K562 (cell line): ENCODE data around the gene KRTAP10-6. TPM values are rescaled to one million over a fixed set of nuclear protein-coding genes. Genes with fewer than 3 reads are reported as not detected.

Experiments
- ATAC-seq: fragments of 200-7000 bp; cut with Tn5 transposase; 3 replicates; pipeline ENCODE4 v1.9.1; 2020; ENCODE audit warnings: moderate library complexity
- BruUV-seq: library from RNA; stranded (reverse); fragments of 400-500 nt; replicated peaks from 2 replicates; lab custom pipeline; 2021; lab: Mats Ljungman, UMichigan
- CTCF ChIA-PET: fragments of 300-600 bp; formaldehyde crosslinking; extraction: SDS; loops from one replicate; lab custom pipeline; 2021; ENCODE audit warnings: low intra/inter-chr PET ratio; lab: Yijun Ruan, JAX
- POLR2A ChIA-PET: fragments of 300-600, 350-650 bp; sonication (Branson Sonifier 250); formaldehyde crosslinking; extraction: SDS; loops from one replicate; lab custom pipeline; 2021; ENCODE audit warnings: antibody characterized with exemption, inconsistent platforms; lab: Yijun Ruan, JAX
- DNase-seq, 4 experiments: peaks; one replicate each; pipeline versions ENCODE4 v3.0.0 to v3.0.0-alpha.2; 2011 to 2018; ENCODE audit warnings: low spot score in 3 of 4, mixed read lengths in 3 of 4; ENCODE audit errors: extremely low read depth in 1 of 4
- FAIRE-seq: peaks from 2 replicates; lab custom pipeline; 2011; peaks lifted over from hg19 to GRCh38; lab: Jason Lieb, UNC
- H2AFZ ChIP-seq: 2 replicates; pipeline ENCODE4 v1.6.0; 2011; ENCODE audit warnings: low read depth, low read length, control low read depth, inconsistent platforms
- H3K27ac ChIP-seq: fragments of 200-600 bp; 3 replicates; pipeline ENCODE4 v1.8.0; 2011; ENCODE audit warnings: low read depth, mild to moderate bottlenecking, control low read depth, inconsistent platforms, low read length, moderate library complexity, mixed read lengths; ENCODE audit errors: extremely low read depth
- H3K27me3 ChIP-seq, 2 experiments: fragments of 300-600 bp in 1 of 2; 2 replicates in 1 of 2; 3 replicates in 1 of 2; pipeline versions ENCODE4 v1.6.0 to v1.8.0; 2011; ENCODE audit warnings: inconsistent platforms in 2 of 2, low read length in 2 of 2, mild to moderate bottlenecking in 1 of 2, mixed read lengths in 1 of 2, moderate library complexity in 1 of 2; ENCODE audit not compliant: control insufficient read depth in 2 of 2, insufficient read depth in 2 of 2
- H3K36me3 ChIP-seq: fragments of 300-600 bp; 3 replicates; pipeline ENCODE4 v1.8.0; 2011; ENCODE audit warnings: mild to moderate bottlenecking, low read length, inconsistent platforms; ENCODE audit not compliant: control insufficient read depth, insufficient read depth
- H3K4me1 ChIP-seq, 2 experiments: fragments of 200-600 bp in 1 of 2; replicated peaks in 1 of 2; 2 replicates in 1 of 2; 3 replicates in 1 of 2; pipeline versions ENCODE4 v1.5.1 to v1.8.0; 2011; ENCODE audit warnings: inconsistent platforms in 2 of 2, low read length in 2 of 2, mild to moderate bottlenecking in 1 of 2, mixed read lengths in 1 of 2, moderate library complexity in 1 of 2; ENCODE audit not compliant: control insufficient read depth in 2 of 2, insufficient read depth in 2 of 2
- H3K4me2 ChIP-seq: 2 replicates; pipeline ENCODE4 v1.6.1; 2011; ENCODE audit warnings: low read length, control low read depth, inconsistent platforms, mixed read lengths; ENCODE audit not compliant: insufficient read depth
- H3K4me3 ChIP-seq: fragments of 200-600 bp; sonication (generic), shearing (Covaris generic); 2 replicates; pipeline ENCODE4 v1.5.1; 2016; ENCODE audit warnings: control low read depth, inconsistent platforms
- H3K79me2 ChIP-seq: fragments of 200-600 bp; 3 replicates; pipeline ENCODE4 v1.8.0; 2011; ENCODE audit warnings: low read length, inconsistent platforms; ENCODE audit not compliant: control insufficient read depth, insufficient read depth
- H3K9ac ChIP-seq, 2 experiments: 2 replicates each; pipeline versions ENCODE4 v1.6.0 to v1.6.1; 2011; ENCODE audit warnings: low read depth in 2 of 2, low read length in 2 of 2, control low read depth in 1 of 2, inconsistent platforms in 1 of 2, mild to moderate bottlenecking in 1 of 2, mixed read lengths in 1 of 2; ENCODE audit not compliant: insufficient read depth in 1 of 2
- H3K9me1 ChIP-seq: one replicate; pipeline ENCODE4 v1.6.0; 2011; ENCODE audit warnings: inconsistent platforms, mild to moderate bottlenecking, low read length, moderate library complexity; ENCODE audit not compliant: control insufficient read depth, insufficient read depth
- H3K9me3 ChIP-seq: replicated peaks from 2 replicates; pipeline ENCODE4 v1.5.1; 2011; ENCODE audit warnings: low read depth, low read length, inconsistent platforms; ENCODE audit not compliant: control insufficient read depth, insufficient read depth
- H4K20me1 ChIP-seq: replicated peaks from 2 replicates; pipeline ENCODE4 v1.6.1; 2011; ENCODE audit warnings: low read length, inconsistent platforms, mixed read lengths; ENCODE audit not compliant: control insufficient read depth, insufficient read depth
- CREB5 ChIP-seq: fragments of 250-450 bp; sonication (Bioruptor Pico); IDR thresholded peaks from 2 replicates; pipeline ENCODE4 v1.5.0; 2020; ENCODE audit warnings: mild to moderate bottlenecking
- DMBX1 ChIP-seq: fragments of 250-450 bp; sonication (Bioruptor Pico); IDR thresholded peaks from 2 replicates; pipeline ENCODE4 v1.8.0; 2022; ENCODE audit warnings: inconsistent platforms, mild to moderate bottlenecking, moderate library complexity, borderline replicate concordance
- NR2C2 ChIP-seq, 2 experiments: fragments of 200-800 bp in 1 of 2; sonication (Bioruptor generic) in 1 of 2; sonication (generic) in 1 of 2; formaldehyde crosslinking in 1 of 2; IDR thresholded peaks; 2 replicates each; pipeline versions ENCODE4 v1.6.1 to v1.8.0; 2016 to 2022; ENCODE audit warnings: mild to moderate bottlenecking in 1 of 2, missing compliant biosample characterization in 1 of 2, missing genetic modification characterization in 1 of 2, missing genetic modification reagents in 1 of 2
- PTRF ChIP-seq: fragments of 450-650 bp; IDR thresholded peaks from 2 replicates; pipeline ENCODE4 v1.6.1; 2016; ENCODE audit warnings: mild to moderate bottlenecking, missing genetic modification characterization, missing compliant biosample characterization
- SNRNP70 ChIP-seq: fragments of 200-400 bp; formaldehyde crosslinking; optimal IDR thresholded peaks from 2 replicates; pipeline ENCODE3; 2017; ENCODE audit warnings: low read depth, low read length
- SREBF2 ChIP-seq: sonication (generic); formaldehyde crosslinking; IDR thresholded peaks from 2 replicates; pipeline ENCODE4 v1.4.0; 2020; ENCODE audit warnings: mild to moderate bottlenecking, missing genetic modification reagents
- ZNF766 ChIP-seq: fragments of 200-800 bp; sonication (Bioruptor generic); conservative IDR thresholded peaks from 2 replicates; pipeline ENCODE4 v1.6.1; 2016; ENCODE audit warnings: missing genetic modification characterization, missing compliant biosample characterization
- WGBS: fragments of 100-300 bp; shearing (Covaris generic); methylation state at CpG from one replicate; pipeline ENCODE4 v1.1.6; 2016; ENCODE audit warnings: low coverage, mixed read lengths; ENCODE audit not compliant: insufficient coverage; ENCODE audit errors: missing lambda C conversion rate; 5-methylcytosine and 5-hydroxymethylcytosine counted together
- in situ Hi-C: fragments of 300-500 bp; cut with MboI; formaldehyde crosslinking; loops from 4 replicates; pipeline ENCODE4 v1.15.0; 2018; ENCODE audit warnings: inconsistent platforms, mixed read lengths
- intact Hi-C: fragments of 100-400 bp; cut with micrococcal nuclease; formaldehyde crosslinking; loops from 2 replicates; pipeline ENCODE4 v1.14.2; 2022
- polyA plus RNA-seq, 8 experiments: library from polyadenylated mRNA; depleted of rRNA in 4 of 8; stranded (reverse) in 5 of 8; unstranded in 3 of 8; fragments of >200 nt; fragmentation: Nextera tagmentation in 2 of 8; fragmentation: Illumina TruSeq in 1 of 8; extraction: Ambion mirVana in 2 of 8; extraction: Trizol in 1 of 8; gene quantifications; 2 replicates each; pipeline versions ENCODE4 v1.2.1 to v1.2.3, GENCODE V29; 2011 to 2014; ENCODE audit warnings: inconsistent platforms in 1 of 8, missing spikeins in 1 of 8
- total RNA-seq, 7 experiments: library from RNA; depleted of rRNA in 6 of 7; stranded (reverse); fragments of >200 nt in 6 of 7; fragmentation: Illumina TruSeq in 2 of 7; extraction: Trizol in 2 of 7; gene quantifications; 2 replicates each; pipeline versions ENCODE4 v1.2.1 to v1.2.3, GENCODE V29; 2011 to 2021; ENCODE audit warnings: low replicate concordance in 1 of 7

Gene KRTAP10-6
- total and polyA plus RNA-seq, 9 of the 15 experiments (the other 6 are each of a cell fraction or from before 2014, with no cell fraction given): not detected

- DNase-seq: no peak
- POLR2A ChIA-PET: no interaction called here
- no peaks in the 10 kb centered on the region for H3K4me1 ChIP-seq
- CTCF ChIA-PET: no interaction called here
- H3K9me3 ChIP-seq: peaks cover 5% of the 10 kb centered on the region; the same call in 1 of the 2 replicates
- in situ Hi-C loops: no loop called here
- H3K4me2 ChIP-seq: no peak within 1 kb of the TSS
- no peaks in the 10 kb centered on the region for H3K9me1 ChIP-seq
- intact Hi-C loops: no loop called here
- TF ChIP-seq DMBX1 (CRISPR knock-in tag) (no peak), NR2C2 (CRISPR knock-in tag; IDR thresholded peaks at IDR 0.05) (no peak), NR2C2 (tag; IDR thresholded peaks at IDR 0.05) (no peak), SNRNP70 (no peak), CREB5 (no peak), PTRF (tag) (no peak), SREBF2 (no peak), ZNF766 (CRISPR knock-in tag) (no peak)
- no peak within 1 kb of the TSS for H3K4me3 ChIP-seq
- H3K27ac ChIP-seq: no peak within 1 kb of the TSS
- no peaks in the 10 kb centered on the region for H3K79me2 ChIP-seq
- H2AFZ ChIP-seq: no peak within 1 kb of the TSS
- FAIRE-seq: no peak
- no peak for ATAC-seq
- no peak within 1 kb of the TSS for H3K9ac ChIP-seq
- peaks cover 0 to 6% of the 10 kb centered on the region in 2 experiments; a peak in 1 of 5 replicates for H3K27me3 ChIP-seq
- BruUV-seq: no TSS peak
- H4K20me1 ChIP-seq: no peaks in the 10 kb centered on the region
- H3K36me3 ChIP-seq: no peaks in the 10 kb centered on the region
- 0% methylated on average over 7 of the region's 7 CpGs for whole genome bisulfite sequencing
Observed at GRCh38 chr21:44626673-44627143, 34.4 kb upstream of the KRTAP10-6 start, which contains the start of gene KRTAP10-9. Gene KRTAP10-9 (plus strand): TSS chr21:44627093. CDS start chr21:44627172, 79 bp downstream.
